CMK (cell line): ENCODE results near the gene ACE.

Experiments used
- DNase-seq: peaks from one replicate; pipeline ENCODE4 v3.0.0-alpha.2; 2010; ENCODE audit warnings: low read depth

The ACE gene

DNA sequence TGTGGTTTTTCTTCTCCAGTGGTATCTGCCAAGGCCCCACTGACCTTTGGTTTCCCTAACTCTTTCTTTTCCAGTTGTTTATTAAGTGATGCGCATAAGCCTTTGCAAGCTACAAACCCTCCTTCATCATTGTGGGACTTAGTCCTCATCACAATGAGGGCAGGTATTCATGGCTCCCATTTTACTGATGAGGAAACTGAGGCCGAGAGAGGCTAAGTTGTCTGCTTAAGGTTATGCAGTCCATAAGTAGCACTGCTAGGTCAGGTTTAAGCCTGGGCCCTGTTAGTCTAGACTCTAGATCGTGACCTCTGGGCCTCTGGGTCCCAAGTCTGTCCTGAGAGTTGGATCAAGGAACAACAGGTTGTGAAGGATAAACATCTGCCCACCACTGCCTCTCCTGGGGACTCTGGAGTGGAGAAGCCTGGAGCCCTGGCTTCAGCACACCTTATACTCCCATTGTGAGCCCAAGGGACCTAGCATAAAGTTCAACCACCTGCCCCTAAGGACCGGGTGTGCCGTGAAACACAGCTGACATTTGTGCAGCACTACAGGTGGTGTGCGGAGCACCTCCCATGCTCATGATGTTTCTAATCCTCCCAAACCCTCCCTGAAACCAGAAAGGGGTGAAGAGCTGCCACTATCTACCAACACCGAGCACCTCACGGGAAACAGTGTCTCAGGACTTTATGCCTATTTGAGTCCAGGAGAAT, 41.1 kb downstream of the ACE start:
- no peak for DNase-seq

DNA sequence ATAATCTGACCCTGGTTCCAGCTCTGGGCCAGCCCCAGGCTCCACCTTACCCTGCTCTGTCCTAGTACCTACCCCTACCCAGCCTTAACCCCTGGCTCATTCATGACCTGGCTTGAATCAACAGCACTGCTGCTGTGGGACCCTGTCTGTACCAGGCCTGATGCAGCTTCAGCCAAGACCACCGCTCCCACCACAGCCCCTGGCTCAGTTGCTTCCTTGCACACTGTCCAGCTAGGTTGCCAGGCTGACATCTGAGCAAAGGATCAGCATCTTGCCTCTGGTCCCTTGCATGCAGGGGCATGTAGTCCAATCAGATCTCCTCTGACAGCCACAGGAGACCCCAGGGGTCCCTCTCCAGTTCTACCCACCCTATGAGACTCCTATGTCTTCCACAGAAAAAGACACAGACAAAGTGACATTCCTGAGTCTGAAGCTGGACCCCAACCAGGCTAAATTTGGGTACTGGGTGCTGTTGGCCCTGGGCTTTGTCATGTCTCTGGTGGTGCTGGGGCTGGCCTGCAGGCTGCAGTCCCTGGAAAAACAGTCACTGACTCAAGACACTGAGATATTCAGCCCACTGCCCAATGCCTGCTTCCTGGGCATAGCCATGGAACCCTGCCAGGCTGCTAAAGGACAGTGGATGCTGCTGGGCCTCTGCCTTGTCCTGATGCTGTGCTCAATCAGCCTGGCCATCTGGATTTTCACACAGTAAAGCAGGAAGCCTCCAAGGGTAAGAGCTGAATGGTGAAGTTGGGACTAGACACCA, 42.4 kb downstream of the ACE start:
- DNase-seq: no peak

DNA sequence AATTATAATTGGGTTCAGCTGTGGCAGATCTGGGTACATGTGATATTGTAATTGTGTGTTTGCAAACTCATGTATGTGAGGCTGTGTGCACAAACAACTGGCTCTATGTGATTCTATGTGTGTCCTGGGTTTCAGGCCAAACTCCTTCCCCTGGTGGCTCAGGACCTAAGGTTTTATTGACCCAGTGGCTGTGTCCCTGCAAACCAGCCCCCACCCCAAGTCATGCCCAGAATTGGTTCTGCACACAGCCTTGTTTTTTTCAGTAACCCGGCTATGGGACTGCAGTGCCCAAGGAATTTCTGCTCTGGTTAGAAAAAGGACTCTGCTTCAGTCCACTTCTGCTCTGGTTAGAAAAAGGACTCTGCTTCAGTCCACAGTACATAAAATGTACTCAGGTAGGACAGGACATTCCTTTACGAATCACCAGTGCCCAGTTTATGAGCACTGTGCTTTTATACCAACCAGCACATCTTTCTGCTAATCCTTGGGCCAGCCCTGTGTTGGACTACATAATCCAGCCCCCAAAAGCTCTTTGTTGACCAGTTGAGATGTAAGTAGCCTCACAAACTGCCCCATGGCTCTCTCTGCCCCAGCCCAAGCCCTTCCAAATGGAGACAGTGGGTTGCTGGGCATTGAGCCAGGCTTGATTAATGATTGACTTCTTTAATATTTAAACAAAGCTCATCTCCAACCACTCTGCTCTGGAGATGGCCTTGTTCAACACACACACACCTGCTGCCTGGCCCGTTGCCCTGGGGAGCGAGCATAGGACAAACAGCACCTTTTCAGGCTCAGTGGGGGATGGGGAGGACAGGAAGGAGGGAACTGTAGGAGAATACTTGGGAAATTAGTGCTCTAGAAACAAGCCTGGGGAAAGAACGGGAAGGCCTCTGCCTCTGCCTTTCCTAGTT, 43.4 kb downstream of the ACE start:
- no peak for DNase-seq

DNA sequence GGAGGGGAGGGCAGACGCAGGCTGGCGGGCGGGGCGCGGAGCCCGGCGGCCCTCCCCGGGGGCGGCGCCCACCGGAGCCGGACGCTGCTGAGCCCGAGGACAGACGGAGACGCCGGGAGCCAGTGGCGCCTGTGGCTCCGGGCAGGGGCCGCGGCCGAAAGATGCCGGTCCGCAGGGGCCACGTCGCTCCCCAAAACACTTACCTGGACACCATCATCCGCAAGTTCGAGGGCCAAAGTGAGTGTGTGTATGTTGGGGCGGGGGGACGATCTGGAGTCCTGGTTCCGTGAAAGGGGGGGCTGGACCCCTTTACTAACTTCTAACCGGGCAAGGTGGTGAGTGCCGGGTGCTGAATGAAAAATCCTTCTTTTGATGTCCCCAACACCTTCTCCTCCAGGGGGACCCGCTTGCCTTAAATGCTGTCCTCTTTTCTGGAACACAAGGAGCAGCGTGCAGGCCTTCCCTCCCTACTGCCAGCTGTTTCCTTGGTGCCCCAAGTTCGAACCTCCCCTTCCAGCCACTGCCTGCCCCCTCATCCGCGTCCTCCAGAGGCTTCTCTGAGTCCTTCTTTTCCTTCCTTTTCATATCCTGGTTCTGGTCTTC, 46.5 kb downstream of the ACE start, which contains the start of gene KCNH6:
Gene KCNH6 (plus strand): TSS at position 106 of the 603 bp plus-strand sequence. CDS start 56 bp downstream, at position 162.
- DNase-seq: no peak

DNA sequence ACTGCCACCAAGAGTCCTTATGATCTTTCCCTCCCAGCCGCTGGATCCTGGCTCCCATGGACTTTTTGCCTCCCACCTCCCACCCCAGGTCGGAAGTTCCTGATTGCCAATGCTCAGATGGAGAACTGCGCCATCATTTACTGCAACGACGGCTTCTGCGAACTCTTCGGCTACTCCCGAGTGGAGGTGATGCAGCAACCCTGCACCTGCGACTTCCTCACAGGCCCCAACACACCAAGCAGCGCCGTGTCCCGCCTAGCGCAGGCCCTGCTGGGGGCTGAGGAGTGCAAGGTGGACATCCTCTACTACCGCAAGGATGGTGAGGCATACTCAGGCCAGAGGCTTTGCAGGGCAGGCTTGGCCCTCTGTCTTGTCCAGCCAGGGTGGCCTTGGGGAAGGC, 47.2 kb downstream of the ACE start:
- DNase-seq: no peak

DNA sequence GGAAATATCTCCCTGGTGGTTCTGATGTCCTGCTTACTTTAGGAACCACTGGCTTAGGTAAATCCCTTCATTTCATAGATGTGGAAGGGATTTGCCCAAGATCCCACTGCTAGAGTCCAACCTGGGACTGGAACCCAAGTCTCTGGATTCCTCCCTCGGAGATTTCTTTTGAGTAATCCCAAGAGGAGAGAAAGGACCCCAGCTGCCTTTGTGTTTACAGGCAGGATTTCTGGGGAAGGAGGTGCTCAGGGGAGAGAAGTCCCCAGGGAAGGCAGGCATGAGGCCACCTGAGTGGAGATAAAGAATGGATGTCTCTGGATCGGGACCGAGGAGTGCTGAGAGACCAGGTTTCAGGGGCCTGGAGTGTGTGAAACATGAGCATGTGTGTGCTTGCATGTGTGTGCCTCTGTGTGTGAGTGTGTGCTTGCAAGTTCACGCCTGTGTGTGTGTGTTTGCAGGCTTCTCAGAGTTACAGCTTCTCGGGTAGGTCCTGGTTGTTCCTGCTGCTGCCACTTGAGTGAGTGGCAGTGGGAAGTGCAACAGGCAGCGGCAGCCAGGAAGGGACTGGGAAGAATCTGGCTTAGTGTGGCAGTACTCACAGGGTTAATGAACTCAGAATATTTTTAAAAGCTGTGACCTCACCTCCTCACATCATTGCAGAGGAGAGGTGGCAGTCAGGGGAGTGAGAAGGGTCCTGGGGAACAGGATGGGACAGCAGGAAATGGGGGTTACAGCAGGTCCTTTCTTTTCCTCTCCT, 48.5 kb downstream of the ACE start:
- DNase-seq: no peak

DNA sequence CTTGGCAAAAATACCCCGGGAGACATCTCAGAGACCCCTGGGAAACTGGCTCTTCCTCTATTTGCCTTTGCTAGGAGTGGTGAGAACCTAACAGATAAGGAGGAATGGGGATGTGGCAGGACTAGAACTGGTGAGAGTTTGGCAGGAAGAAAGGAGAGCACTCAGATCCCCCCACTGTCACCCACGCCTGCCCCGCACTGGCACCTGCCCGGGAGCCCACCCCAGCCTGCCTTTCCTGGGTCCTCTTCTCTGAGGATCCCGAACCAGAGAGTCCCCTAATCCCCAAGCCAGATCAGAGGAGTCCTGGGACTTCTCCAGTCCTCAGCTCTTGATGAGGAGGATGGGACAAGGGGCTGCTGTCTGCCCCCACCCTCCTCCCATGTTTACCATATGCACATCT, 50.0 kb downstream of the ACE start:
- DNase-seq: no peak

DNA sequence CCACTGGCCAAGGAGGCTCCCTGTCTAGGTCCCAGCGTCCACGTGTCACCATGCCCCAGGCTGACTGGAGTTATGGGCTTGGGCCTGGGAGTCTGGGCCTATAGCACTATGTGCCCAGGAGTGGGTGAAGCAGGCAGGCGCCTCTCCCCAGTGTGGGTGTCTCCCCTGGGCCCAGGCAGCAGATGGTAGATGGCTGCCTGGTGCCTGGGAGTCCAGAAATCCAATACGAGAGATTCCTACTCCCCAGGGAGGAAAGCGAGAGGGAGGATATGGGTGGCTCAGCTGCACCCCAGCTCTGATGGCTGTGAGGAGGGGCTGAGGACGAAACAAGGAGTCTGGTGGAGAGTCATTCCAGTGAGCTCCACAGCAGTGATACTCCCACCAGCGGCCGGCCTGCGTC, 51.3 kb downstream of the ACE start:
- no peak for DNase-seq

DNA sequence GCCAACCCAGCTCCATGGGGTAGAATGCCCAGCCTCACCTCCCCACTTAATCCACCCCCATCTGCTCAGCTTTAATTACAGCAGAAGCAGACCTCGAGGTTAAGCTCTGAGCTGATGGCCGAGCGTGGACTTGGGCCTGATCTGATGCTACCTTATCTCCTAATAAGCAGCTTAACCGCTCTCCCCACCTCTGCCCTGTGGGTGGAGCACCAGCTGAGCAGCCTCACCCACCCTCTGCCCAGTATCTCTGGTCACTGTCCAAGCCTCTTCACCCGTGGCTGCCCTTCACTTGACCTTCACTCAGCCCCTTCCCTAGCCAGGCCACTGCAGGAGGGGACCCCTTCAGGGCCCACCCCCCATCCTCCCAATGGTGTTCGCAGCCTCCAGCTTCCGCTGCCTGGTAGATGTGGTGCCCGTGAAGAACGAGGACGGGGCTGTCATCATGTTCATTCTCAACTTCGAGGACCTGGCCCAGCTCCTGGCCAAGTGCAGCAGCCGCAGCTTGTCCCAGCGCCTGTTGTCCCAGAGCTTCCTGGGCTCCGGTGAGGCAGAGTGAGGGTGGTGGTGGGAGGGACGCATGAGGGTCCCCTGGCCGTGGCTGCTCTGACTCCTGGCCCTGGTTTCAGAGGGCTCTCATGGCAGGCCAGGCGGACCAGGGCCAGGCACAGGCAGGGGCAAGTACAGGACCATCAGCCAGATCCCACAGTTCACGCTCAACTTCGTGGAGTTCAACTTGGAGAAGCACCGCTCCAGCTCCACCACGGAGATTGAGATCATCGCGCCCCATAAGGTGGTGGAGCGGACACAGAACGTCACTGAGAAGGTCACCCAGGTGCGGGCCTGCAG, 53.1 kb downstream of the ACE start:
- DNase-seq: no peak

DNA sequence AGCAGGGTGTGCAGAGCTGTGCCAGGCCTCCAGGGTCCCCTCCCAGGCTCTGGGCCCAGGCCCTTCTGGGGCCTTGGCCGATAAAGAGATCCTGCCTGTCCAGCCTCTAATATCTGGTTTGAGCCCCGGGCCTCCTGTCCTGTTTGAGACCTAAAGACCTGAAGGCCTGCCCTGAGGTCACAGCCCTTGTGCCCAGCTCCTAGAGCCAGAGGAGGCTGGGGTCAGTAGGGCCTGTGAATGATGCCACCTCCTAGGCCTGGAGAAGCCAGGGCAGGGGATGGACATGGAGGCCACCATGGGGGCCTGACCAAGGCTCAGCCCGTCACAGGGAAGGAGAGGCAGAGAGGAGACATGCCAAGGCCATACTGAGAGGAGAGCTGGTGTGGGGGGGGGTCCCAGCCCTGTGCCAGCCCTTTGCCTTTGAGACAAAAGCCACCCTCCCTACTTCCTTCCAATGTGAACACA, 53.7 kb downstream of the ACE start:
- DNase-seq: no peak

DNA sequence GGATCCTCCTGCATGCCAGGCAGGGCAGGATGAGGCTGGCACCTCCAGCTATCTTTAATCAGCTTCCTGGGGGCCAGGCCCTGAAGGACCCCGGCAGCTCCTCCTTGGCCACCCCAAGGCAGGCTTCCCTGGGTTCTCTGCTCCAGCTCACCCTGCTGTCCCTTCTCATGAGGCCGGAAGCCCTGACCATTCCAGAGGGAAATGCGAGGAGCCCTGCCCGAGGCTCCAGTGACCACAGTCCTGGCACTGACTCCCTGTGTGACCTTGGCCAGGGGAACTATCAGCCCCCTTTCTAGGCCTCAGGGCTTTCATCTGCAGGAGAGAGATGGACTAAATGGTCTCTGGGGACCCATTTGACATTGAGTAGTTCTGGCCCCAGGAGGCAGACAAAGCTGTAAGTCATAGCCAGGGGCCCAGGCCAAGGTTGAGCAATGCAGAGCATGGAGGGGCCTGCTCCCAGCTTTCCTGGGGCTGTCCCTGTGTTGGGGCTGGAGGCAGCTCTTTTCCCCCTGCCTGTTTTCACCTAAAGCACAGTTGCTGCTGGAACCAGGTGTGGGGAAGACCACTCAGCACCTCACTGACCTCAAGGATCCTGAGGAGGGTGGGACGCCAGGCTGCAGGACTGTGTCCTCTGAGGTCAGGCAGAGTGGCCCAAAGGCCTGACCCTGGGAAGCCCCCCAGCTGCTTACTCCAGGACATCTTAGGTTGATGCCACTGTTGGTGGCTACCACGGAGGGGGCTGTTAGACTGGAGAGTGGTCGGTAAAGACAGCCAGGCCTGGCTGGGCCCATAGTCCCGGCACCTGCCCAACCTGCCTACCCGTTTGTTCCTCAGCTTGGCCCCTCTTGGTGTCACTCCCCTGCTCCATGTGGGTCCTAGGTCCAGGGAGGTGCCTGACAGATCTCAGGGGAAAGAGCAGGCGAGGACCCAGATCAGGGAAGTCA, 54.4 kb downstream of the ACE start:
- no peak for DNase-seq

DNA sequence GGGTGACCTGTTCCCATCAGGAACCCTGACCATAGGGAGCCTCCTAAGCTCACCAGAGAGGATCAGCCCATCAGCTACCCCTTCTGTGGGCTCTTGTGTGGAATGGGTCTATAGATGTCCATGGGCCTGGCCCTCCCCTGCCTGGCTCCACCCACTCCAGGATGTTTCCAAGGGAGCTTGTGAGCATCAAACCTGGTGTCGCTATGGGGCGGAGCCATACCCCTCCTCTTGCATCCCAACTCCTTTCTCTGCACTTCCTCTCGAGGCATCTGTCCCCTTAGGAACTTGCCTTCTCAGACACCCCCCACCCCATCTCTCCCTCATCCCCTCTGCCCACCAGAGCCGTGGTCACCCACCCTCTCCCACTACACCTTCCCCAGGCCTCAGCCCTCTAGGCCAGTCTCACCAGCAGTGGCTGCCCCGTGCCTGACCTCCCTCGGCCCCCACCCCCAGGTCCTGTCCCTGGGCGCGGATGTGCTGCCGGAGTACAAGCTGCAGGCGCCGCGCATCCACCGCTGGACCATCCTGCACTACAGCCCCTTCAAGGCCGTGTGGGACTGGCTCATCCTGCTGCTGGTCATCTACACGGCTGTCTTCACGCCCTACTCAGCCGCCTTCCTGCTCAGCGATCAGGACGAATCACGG, 56.7 kb downstream of the ACE start:
- DNase-seq: no peak

DNA sequence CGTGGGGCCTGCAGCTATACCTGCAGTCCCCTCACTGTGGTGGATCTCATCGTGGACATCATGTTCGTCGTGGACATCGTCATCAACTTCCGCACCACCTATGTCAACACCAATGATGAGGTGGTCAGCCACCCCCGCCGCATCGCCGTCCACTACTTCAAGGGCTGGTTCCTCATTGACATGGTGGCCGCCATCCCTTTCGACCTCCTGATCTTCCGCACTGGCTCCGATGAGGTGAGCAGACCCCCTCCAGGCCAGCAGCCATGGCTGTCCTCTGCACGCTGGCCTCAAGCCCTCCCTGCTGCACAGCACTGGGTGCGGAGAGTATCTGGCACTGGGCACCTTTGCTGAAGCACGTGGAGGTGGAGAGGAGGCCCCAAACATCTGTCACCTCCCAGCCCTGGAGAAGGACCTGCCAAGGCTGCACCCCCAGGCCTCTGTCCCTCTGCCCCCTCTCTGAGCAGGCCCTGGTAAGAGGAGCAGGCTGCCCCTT, 57.3 kb downstream of the ACE start:
- no peak for DNase-seq

DNA sequence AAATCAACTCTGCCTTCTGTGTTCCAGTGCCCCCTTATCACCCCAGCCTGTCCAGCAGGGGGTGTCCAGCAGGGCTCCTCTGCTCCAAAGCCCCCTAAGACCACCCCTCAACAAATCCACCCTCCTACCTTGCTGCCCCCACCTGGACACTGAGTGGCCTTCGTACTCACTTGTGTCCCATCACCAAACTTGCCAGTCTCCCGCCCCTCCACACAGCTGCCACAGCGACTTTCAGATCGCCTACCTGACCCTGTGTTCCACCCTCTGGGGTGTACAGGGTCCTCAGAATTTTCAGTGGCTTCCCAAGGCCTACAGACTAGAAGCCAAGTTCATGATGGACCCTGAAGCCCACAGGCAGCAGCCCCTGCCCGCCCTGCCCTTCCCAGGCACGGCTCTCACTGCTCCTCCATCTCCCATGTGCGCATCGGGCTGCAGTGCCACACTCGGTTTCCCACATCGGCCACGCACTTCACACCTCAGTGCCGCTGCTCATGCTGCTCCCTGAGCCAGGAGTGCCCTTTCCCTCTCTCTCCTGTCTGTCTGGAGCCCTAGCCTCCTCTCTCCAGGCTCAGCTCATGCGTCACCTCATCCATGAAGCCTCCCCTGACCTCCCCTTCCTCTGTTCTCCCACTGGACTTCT, 58.1 kb downstream of the ACE start:
- DNase-seq: no peak

DNA sequence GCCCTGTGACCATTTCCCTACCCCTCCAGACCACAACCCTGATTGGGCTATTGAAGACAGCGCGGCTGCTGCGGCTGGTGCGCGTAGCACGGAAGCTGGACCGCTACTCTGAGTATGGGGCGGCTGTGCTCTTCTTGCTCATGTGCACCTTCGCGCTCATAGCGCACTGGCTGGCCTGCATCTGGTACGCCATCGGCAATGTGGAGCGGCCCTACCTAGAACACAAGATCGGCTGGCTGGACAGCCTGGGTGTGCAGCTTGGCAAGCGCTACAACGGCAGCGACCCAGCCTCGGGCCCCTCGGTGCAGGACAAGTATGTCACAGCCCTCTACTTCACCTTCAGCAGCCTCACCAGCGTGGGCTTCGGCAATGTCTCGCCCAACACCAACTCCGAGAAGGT, 58.8 kb downstream of the ACE start:
- no peak for DNase-seq

DNA sequence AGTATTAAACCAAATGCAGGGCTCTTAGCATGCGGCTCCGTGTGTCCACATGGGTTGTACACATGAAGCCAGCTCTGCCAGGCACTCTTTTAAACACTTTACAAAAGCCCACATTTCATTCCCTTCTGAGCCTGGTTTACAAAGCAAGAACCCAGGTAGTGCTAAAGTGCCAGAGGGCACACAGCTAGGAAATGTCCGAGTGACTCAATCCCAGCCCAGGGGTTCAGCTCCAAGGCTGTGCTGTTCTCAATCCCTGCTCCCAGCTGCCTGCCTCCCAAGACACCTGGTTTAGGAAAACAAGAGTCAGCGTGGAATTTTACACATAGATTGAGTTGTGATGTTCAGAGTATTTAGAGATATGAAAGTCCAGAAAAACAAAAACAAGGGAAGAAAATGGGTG, 60.1 kb downstream of the ACE start:
- DNase-seq: no peak

DNA sequence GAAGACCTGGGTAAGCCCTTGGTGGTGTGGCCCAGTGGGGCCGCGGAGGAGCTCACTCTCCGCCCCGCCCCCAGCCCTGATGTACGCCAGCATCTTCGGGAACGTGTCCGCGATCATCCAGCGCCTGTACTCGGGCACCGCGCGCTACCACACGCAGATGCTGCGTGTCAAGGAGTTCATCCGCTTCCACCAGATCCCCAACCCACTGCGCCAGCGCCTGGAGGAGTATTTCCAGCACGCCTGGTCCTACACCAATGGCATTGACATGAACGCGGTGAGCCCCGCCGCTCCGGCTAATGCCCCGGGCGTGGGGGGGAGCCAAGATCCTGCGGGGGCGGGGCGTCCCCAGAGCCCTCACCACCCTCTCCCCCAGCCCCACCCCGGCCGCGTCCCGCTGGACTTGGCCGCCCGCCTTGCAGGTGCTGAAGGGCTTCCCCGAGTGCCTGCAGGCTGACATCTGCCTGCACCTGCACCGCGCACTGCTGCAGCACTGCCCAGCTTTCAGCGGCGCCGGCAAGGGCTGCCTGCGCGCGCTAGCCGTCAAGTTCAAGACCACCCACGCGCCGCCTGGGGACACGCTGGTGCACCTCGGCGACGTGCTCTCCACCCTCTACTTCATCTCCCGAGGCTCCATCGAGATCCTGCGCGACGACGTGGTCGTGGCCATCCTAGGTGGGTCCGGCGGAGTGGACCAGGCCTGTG, 61.3 kb downstream of the ACE start:
- no peak for DNase-seq
